Measurements from ENCODE around the gene TADA2B. TPM values are rescaled to one million over a fixed set of nuclear protein-coding genes. Genes with fewer than 3 reads are reported as not detected.

TADA2B gene
- total and polyA plus RNA-seq, 4 donors, result 3.6 to 13.8 (median 12.6) TPM

DNA sequence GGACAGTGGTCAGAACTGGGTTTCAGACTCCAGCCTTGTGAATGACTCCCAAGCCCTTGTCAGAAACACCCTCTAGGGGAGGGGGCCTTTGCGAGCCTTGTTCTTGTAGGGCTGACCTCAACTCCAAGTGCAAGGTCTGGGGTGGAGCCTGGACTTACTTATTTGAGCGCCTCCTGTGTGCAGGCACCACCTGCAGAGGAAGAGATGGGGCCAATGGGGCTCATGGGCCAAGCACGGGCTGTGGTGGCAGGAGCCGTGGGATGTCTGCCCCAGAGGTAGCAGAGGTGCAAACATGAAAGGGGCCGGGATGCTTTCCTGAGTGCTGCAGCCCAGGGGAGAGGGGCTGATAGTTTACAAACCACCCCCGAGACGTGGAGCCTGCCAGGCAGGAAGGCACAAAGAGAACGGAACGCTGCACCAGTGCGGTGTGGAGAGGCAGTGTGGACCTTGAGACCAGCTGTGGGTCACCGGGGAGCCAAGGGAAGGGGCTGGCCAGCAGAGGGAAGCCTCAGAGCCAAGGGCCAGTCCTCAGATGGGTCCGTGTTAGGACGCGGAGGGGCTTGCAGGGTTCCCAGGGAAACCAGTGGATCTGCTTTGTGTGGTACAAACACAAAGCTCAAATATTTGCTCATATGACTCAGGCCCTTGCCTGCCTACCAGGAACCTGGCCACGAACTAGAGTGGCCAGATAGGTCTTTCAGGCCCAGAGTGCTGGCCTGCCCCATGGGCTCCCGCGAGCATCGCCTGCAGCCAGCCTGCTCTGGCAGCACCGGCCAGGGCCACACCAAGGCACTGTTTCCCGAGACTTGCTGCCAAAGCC lies 8.7 kb upstream of the TADA2B start (continued):
- TF ChIP-seq, protein P1, sequence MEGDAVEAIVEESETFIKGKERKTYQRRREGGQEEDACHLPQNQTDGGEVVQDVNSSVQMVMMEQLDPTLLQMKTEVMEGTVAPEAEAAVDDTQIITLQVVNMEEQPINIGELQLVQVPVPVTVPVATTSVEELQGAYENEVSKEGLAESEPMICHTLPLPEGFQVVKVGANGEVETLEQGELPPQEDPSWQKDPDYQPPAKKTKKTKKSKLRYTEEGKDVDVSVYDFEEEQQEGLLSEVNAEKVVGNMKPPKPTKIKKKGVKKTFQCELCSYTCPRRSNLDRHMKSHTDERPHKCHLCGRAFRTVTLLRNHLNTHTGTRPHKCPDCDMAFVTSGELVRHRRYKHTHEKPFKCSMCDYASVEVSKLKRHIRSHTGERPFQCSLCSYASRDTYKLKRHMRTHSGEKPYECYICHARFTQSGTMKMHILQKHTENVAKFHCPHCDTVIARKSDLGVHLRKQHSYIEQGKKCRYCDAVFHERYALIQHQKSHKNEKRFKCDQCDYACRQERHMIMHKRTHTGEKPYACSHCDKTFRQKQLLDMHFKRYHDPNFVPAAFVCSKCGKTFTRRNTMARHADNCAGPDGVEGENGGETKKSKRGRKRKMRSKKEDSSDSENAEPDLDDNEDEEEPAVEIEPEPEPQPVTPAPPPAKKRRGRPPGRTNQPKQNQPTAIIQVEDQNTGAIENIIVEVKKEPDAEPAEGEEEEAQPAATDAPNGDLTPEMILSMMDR (IDR thresholded peaks at IDR 0.05; ENCODE audit: low read depth, low read length, missing input control), result no peak
- no peak for TF ChIP-seq HNF4G (IDR thresholded peaks at IDR 0.05)
- peak; percentile 37 to 82 for TF ChIP-seq JUND (IDR thresholded peaks at IDR 0.05)
- TF ChIP-seq, protein P2, sequence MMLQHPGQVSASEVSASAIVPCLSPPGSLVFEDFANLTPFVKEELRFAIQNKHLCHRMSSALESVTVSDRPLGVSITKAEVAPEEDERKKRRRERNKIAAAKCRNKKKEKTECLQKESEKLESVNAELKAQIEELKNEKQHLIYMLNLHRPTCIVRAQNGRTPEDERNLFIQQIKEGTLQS (IDR thresholded peaks at IDR 0.05), result peak; percentile 38
- TF ChIP-seq TAF1 (conservative IDR thresholded peaks at IDR 0.05), result no peak
- no peak for TF ChIP-seq NR2F2 (IDR thresholded peaks at IDR 0.05)
- no peak for TF ChIP-seq GABPA (IDR thresholded peaks at IDR 0.05 in 1 of 2, conservative IDR thresholded peaks at IDR 0.05 in 1 of 2)

DNA sequence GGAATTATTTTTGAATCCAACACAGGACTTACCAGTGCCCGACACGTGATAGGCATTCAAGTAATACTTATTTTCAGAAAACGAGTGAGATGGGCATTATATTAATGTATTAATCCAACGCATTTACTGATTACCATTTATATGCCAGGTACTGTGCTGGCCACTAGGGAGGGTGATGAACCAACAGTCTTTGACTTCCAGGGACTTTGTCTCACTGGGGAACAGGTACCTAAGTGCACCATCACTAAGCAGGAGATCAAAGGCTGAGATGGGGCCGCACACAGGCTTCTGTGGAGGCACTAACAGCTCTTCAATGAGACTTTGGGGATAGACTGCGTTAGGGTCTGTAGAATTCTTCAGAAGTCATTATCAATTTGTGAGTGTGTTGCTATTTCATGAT lies 5.7 kb upstream of the TADA2B start:
- TF ChIP-seq RXRA (IDR thresholded peaks at IDR 0.05) (peak; percentile 37 to 41), TAF1 (conservative IDR thresholded peaks at IDR 0.05) (no peak), JUND (IDR thresholded peaks at IDR 0.05) (no peak), ZBTB33 (IDR thresholded peaks at IDR 0.05) (no peak), REST (IDR thresholded peaks at IDR 0.05) (no peak), SP1 (IDR thresholded peaks at IDR 0.05) (no peak), FOXA2 (IDR thresholded peaks at IDR 0.05) (no peak), HNF4G (IDR thresholded peaks at IDR 0.05) (no peak), RAD21 (IDR thresholded peaks at IDR 0.05) (peak; percentile 54 to 56), FOXA1 (IDR thresholded peaks at IDR 0.05) (no peak), NR2F2 (IDR thresholded peaks at IDR 0.05) (no peak), YY1 (IDR thresholded peaks at IDR 0.05) (no peak), HNF4A (conservative IDR thresholded peaks at IDR 0.05) (peak; percentile 30 to 35), GABPA (IDR thresholded peaks at IDR 0.05 in 1 of 2, conservative IDR thresholded peaks at IDR 0.05 in 1 of 2) (no peak), EGR1 (IDR thresholded peaks at IDR 0.05; ENCODE audit: low read depth in 2 of 2) (no peak)
- TF ChIP-seq, protein P3, sequence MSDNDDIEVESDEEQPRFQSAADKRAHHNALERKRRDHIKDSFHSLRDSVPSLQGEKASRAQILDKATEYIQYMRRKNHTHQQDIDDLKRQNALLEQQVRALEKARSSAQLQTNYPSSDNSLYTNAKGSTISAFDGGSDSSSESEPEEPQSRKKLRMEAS (IDR thresholded peaks at IDR 0.05), result no peak
- TF ChIP-seq, protein P2 (IDR thresholded peaks at IDR 0.05), result no peak
- TF ChIP-seq, protein P1 (IDR thresholded peaks at IDR 0.05; ENCODE audit: low read depth, low read length, missing input control), result peak; percentile 28
- H3K27ac ChIP-seq (ENCODE audit: low read depth in 1 of 2, low read length in 2 of 2), result no peak overlapping the region
- H3K9me3 ChIP-seq (ENCODE audit: control insufficient read depth in 4 of 4, low read length in 3 of 4), result no peaks in the 10 kb centered on the region
- H3K9ac ChIP-seq (ENCODE audit: low read depth in 1 of 2, low read length in 2 of 2), result no peak overlapping the region
- H3K4me1 ChIP-seq (ENCODE audit: control insufficient read depth in 4 of 4, insufficient read depth in 4 of 4, low read length in 3 of 4), result peaks cover 8 to 25% (median 17%) of the 10 kb centered on the region in 4 donors
- H3K4me3 ChIP-seq (ENCODE audit: low read depth in 1 of 3, low read length in 3 of 3), result no peak overlapping the region
- no peak for DNase-seq (ENCODE audit: low spot score)
- H3K27me3 ChIP-seq (ENCODE audit: control insufficient read depth in 4 of 4, insufficient read depth in 4 of 4, low read length in 3 of 4), result no peaks in the 10 kb centered on the region
- H3K36me3 ChIP-seq (ENCODE audit: control insufficient read depth in 4 of 4, insufficient read depth in 3 of 4, low read depth in 1 of 4, low read length in 3 of 4), result peaks cover 0 to 2% (median under 1%) of the 10 kb centered on the region in 4 donors
- 56% methylated on average over 6 of the region's 6 CpGs for WGBS
